SU-DHL-6 (cell line): ENCODE data around the gene KDM4B.

ENCODE experiments used
- EZH2phosphoT487 ChIP-seq: fragments of 200-600 bp; sonication (generic), shearing (Covaris generic); conservative IDR thresholded peaks from 2 replicates; pipeline ENCODE4 v1.6.1; 2018; ENCODE audit warnings: mild to moderate bottlenecking, antibody characterized with exemption, low read length, moderate library complexity, mixed read lengths
- TF ChIP-seq, protein P1 (sequence below): fragments of 200-600 bp; sonication (generic); IDR thresholded peaks from one replicate; pipeline ENCODE4 v1.5.1; 2017; ENCODE audit warnings: antibody characterized with exemption, mild to moderate bottlenecking, low read length, moderate library complexity; ENCODE audit not compliant: insufficient read depth, poor library complexity, severe bottlenecking

DNA sequence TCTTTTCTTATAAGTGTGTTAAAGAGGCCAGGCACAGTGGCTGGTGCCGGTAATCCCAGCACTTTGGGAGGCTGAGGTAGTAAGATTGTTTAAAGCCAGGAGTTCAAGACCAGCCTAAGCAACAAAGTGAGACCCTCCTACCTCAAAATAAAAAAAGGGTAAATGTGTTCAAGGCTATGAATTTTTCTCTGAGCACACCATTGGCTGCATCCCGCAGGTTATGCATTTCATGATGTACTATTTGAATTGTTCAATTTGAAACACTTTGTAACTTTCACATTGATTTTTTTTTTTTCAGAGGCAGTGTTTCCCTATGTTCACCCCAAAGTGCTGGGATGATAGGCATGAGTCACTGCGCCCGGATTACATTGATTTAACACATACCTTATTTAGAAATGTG, 233.6 kb downstream of the KDM4B start:
- TF ChIP-seq, protein P1, sequence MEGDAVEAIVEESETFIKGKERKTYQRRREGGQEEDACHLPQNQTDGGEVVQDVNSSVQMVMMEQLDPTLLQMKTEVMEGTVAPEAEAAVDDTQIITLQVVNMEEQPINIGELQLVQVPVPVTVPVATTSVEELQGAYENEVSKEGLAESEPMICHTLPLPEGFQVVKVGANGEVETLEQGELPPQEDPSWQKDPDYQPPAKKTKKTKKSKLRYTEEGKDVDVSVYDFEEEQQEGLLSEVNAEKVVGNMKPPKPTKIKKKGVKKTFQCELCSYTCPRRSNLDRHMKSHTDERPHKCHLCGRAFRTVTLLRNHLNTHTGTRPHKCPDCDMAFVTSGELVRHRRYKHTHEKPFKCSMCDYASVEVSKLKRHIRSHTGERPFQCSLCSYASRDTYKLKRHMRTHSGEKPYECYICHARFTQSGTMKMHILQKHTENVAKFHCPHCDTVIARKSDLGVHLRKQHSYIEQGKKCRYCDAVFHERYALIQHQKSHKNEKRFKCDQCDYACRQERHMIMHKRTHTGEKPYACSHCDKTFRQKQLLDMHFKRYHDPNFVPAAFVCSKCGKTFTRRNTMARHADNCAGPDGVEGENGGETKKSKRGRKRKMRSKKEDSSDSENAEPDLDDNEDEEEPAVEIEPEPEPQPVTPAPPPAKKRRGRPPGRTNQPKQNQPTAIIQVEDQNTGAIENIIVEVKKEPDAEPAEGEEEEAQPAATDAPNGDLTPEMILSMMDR: no peak
- TF ChIP-seq EZH2phosphoT487: no peak
